BLaER1 treated with 17β-estradiol and CSF1 and Interleukin-3, amounts not matched to agents 10 nM and 100 nM (cell line): Measurements from ENCODE around the gene SRGAP2B.
"Not testable (repeated sequence)": the region's sequence is repeated elsewhere in the genome, so short reads cannot be mapped to it uniquely, and the experiment has no call there.

ENCODE experiments used
- H3K27ac ChIP-seq, 11 experiments: shearing (Covaris generic); formaldehyde crosslinking; 2 replicates each; pipeline ENCODE4 v1.8.1; 2022
- H3K27me3 ChIP-seq, 11 experiments: shearing (Covaris generic); formaldehyde crosslinking; 2 replicates each; pipeline ENCODE4 v1.8.1; 2022
- H3K36me3 ChIP-seq, 11 experiments: shearing (Covaris generic); formaldehyde crosslinking; 2 replicates each; pipeline ENCODE4 v1.8.1; 2022
- H3K4me1 ChIP-seq, 10 experiments: shearing (Covaris generic); formaldehyde crosslinking; 2 replicates each; pipeline ENCODE4 v1.8.1; 2022
- H3K4me2 ChIP-seq, 11 experiments: shearing (Covaris generic); formaldehyde crosslinking; 2 replicates each; pipeline ENCODE4 v1.8.1; 2022
- H3K4me3 ChIP-seq, 10 experiments: shearing (Covaris generic); formaldehyde crosslinking; 2 replicates each; pipeline ENCODE4 v1.8.1; 2022
- H3K9ac ChIP-seq, 11 experiments: shearing (Covaris generic); formaldehyde crosslinking; 2 replicates each; pipeline ENCODE4 v1.8.1; 2022
- H3K9me3 ChIP-seq, 11 experiments: shearing (Covaris generic); formaldehyde crosslinking; replicated peaks in 1 of 11; 2 replicates each; pipeline ENCODE4 v1.8.1; 2022
- H4K20me1 ChIP-seq, 11 experiments: shearing (Covaris generic); formaldehyde crosslinking; 2 replicates each; pipeline ENCODE4 v1.8.1; 2022

SRGAP2B gene

GRCh38 chr1:144947495-144947894, 147.6 kb downstream of the SRGAP2B start:
- not testable (repeated sequence) for H3K4me1 ChIP-seq, H3K9ac ChIP-seq, H4K20me1 ChIP-seq, H3K27ac ChIP-seq, H3K27me3 ChIP-seq, H3K9me3 ChIP-seq, H3K4me2 ChIP-seq, H3K4me3 ChIP-seq, H3K36me3 ChIP-seq

GRCh38 chr1:144946525-144947480, 148.3 kb downstream of the SRGAP2B start:
- not testable (repeated sequence) for H3K4me3 ChIP-seq, H3K4me1 ChIP-seq, H3K27me3 ChIP-seq, H3K27ac ChIP-seq, H3K9me3 ChIP-seq, H4K20me1 ChIP-seq, H3K9ac ChIP-seq, H3K4me2 ChIP-seq, H3K36me3 ChIP-seq

- not testable (repeated sequence) for H3K27ac ChIP-seq, H3K4me3 ChIP-seq, H3K27me3 ChIP-seq, H3K4me2 ChIP-seq, H3K4me1 ChIP-seq, H3K36me3 ChIP-seq, H4K20me1 ChIP-seq, H3K9ac ChIP-seq, H3K9me3 ChIP-seq
Observed at GRCh38 chr1:144941710-144942109, 153.4 kb downstream of the SRGAP2B start.

- not testable (repeated sequence) for H3K4me2 ChIP-seq, H3K9ac ChIP-seq, H3K4me3 ChIP-seq, H3K27me3 ChIP-seq, H4K20me1 ChIP-seq, H3K4me1 ChIP-seq, H3K36me3 ChIP-seq, H3K9me3 ChIP-seq, H3K27ac ChIP-seq
Observed at GRCh38 chr1:144940054-144940453, 155.1 kb downstream of the SRGAP2B start.

GRCh38 chr1:144938627-144939026, 156.5 kb downstream of the SRGAP2B start:
- H3K9me3 ChIP-seq, H3K36me3 ChIP-seq, H3K27me3 ChIP-seq, H3K4me2 ChIP-seq, H3K27ac ChIP-seq, H3K4me1 ChIP-seq, H4K20me1 ChIP-seq, H3K9ac ChIP-seq, H3K4me3 ChIP-seq: not testable (repeated sequence)

- H4K20me1 ChIP-seq, H3K27ac ChIP-seq, H3K4me1 ChIP-seq, H3K27me3 ChIP-seq, H3K9me3 ChIP-seq, H3K36me3 ChIP-seq, H3K9ac ChIP-seq, H3K4me2 ChIP-seq, H3K4me3 ChIP-seq: not testable (repeated sequence)
Observed at GRCh38 chr1:144936186-144936732, 158.9 kb downstream of the SRGAP2B start.

GRCh38 chr1:144935310-144935709, 159.8 kb downstream of the SRGAP2B start:
- not testable (repeated sequence) for H3K27ac ChIP-seq, H3K27me3 ChIP-seq, H3K4me3 ChIP-seq, H3K9ac ChIP-seq, H4K20me1 ChIP-seq, H3K36me3 ChIP-seq, H3K4me2 ChIP-seq, H3K9me3 ChIP-seq, H3K4me1 ChIP-seq

- H3K4me2 ChIP-seq, H4K20me1 ChIP-seq, H3K36me3 ChIP-seq, H3K27me3 ChIP-seq, H3K9ac ChIP-seq, H3K4me3 ChIP-seq, H3K27ac ChIP-seq, H3K9me3 ChIP-seq, H3K4me1 ChIP-seq: not testable (repeated sequence)
Observed at GRCh38 chr1:144933014-144933413, 162.1 kb downstream of the SRGAP2B start.

GRCh38 chr1:144932153-144932552, 163.0 kb downstream of the SRGAP2B start:
- not testable (repeated sequence) for H3K4me3 ChIP-seq, H3K27ac ChIP-seq
- 0 out of 22 replicates have a peak overlapping the region, but pooled peaks of 1 of the 11 experiments have one; percentile 40 for H3K4me2 ChIP-seq

GRCh38 chr1:144931553-144931952, 163.6 kb downstream of the SRGAP2B start:
- not testable (repeated sequence) for H4K20me1 ChIP-seq, H3K4me2 ChIP-seq, H3K9ac ChIP-seq, H3K4me1 ChIP-seq, H3K4me3 ChIP-seq, H3K36me3 ChIP-seq, H3K9me3 ChIP-seq, H3K27me3 ChIP-seq, H3K27ac ChIP-seq

More at GRCh38 chr1:144932153-144932552, 163.0 kb downstream of the SRGAP2B start:
- not testable (repeated sequence) for H3K36me3 ChIP-seq, H3K4me1 ChIP-seq, H3K9me3 ChIP-seq, H3K9ac ChIP-seq, H4K20me1 ChIP-seq, H3K27me3 ChIP-seq

- not testable (repeated sequence) for H3K4me2 ChIP-seq, H3K9ac ChIP-seq, H4K20me1 ChIP-seq, H3K27me3 ChIP-seq, H3K4me3 ChIP-seq, H3K9me3 ChIP-seq, H3K4me1 ChIP-seq, H3K36me3 ChIP-seq, H3K27ac ChIP-seq
Observed at GRCh38 chr1:144930085-144930777, 164.9 kb downstream of the SRGAP2B start.

- H3K4me2 ChIP-seq, H3K9me3 ChIP-seq, H3K36me3 ChIP-seq, H4K20me1 ChIP-seq, H3K4me3 ChIP-seq, H3K27ac ChIP-seq, H3K9ac ChIP-seq, H3K27me3 ChIP-seq: not testable (repeated sequence)
- H3K4me1 ChIP-seq = peaks cover 0 to 18% (median 0%) of the 10 kb centered on the region in 10 experiments; a peak in 6 of 20 replicates
Observed at GRCh38 chr1:144927292-144927691, 167.8 kb downstream of the SRGAP2B start.

- not testable (repeated sequence) for H3K4me2 ChIP-seq, H3K27me3 ChIP-seq, H3K4me3 ChIP-seq, H3K36me3 ChIP-seq, H4K20me1 ChIP-seq, H3K9ac ChIP-seq, H3K9me3 ChIP-seq
- peaks cover 0 to 21% (median 0%) of the 10 kb centered on the region in 10 experiments; a peak in 6 of 20 replicates for H3K4me1 ChIP-seq
- H3K27ac ChIP-seq = peak overlapping the region in 3 of 11 experiments; percentile 61 to 78 (median 77); a peak in 4 of 22 replicates
Observed at GRCh38 chr1:144923640-144924039, 171.5 kb downstream of the SRGAP2B start.

GRCh38 chr1:144922785-144923184, 172.3 kb downstream of the SRGAP2B start:
- Histone ChIP-seq H3K9ac (peak overlapping the region in 2 of 11 experiments; percentile 46 to 57; a peak in 2 of 22 replicates), H3K4me2 (peak overlapping the region in 4 of 11 experiments; percentile 33 to 71 (median 55); a peak in 4 of 22 replicates), H3K27ac (peak overlapping the region in 3 of 11 experiments; percentile 61 to 78 (median 77); a peak in 7 of 22 replicates), H3K4me1 (peaks cover 0 to 21% (median 0%) of the 10 kb centered on the region in 10 experiments; a peak in 6 of 20 replicates)
- not testable (repeated sequence) for H3K9me3 ChIP-seq, H4K20me1 ChIP-seq, H3K27me3 ChIP-seq, H3K4me3 ChIP-seq, H3K36me3 ChIP-seq
